DND-41 (cell line): Measurements from ENCODE around the gene PCDHGA5.
"Not testable (repeated sequence)": the region's sequence is repeated elsewhere in the genome, so short reads cannot be mapped to it uniquely, and the experiment has no call there.

Experiments
- ATAC-seq: fragments of 200-7000 bp; cut with Tn5 transposase; 3 replicates; pipeline ENCODE4 v1.9.1; 2021; ENCODE audit warnings: low read depth; ENCODE audit not compliant: insufficient read depth
- DNase-seq: peaks from one replicate; pipeline ENCODE4 v3.0.0-alpha.2; 2020
- H2AFZ ChIP-seq: 2 replicates; pipeline ENCODE4 v1.6.0; 2012; ENCODE audit warnings: low read depth, low read length
- H3K27ac ChIP-seq: 2 replicates; pipeline ENCODE4 v1.5.1; 2012; ENCODE audit warnings: low read length, inconsistent platforms
- H3K27me3 ChIP-seq: fragments of 200-600 bp; sonication (generic); 2 replicates; pipeline ENCODE4 v1.6.0; 2012; ENCODE audit warnings: low read length, mild to moderate bottlenecking, inconsistent platforms; ENCODE audit not compliant: insufficient read depth, poor library complexity
- H3K36me3 ChIP-seq: 2 replicates; pipeline ENCODE4 v1.5.1; 2012; ENCODE audit warnings: low read length, inconsistent platforms; ENCODE audit not compliant: insufficient read depth
- H3K4me1 ChIP-seq: 2 replicates; pipeline ENCODE4 v1.5.1; 2012; ENCODE audit warnings: mild to moderate bottlenecking, low read length; ENCODE audit not compliant: insufficient read depth
- H3K4me2 ChIP-seq: 2 replicates; pipeline ENCODE4 v1.6.0; 2012; ENCODE audit warnings: mild to moderate bottlenecking, moderate library complexity, low read length, inconsistent platforms; ENCODE audit not compliant: insufficient read depth
- H3K4me3 ChIP-seq, 2 experiments: fragments of 200-600 bp in 1 of 2; shearing (Covaris generic) in 1 of 2; 2 replicates each; pipeline ENCODE4 v1.5.1; 2012 to 2016; ENCODE audit warnings: inconsistent platforms in 2 of 2, low read length in 2 of 2, mild to moderate bottlenecking in 2 of 2, low read depth in 1 of 2, moderate library complexity in 1 of 2
- H3K79me2 ChIP-seq: 2 replicates; pipeline ENCODE4 v1.6.0; 2012; ENCODE audit warnings: low read length, inconsistent platforms; ENCODE audit not compliant: insufficient read depth
- H3K9ac ChIP-seq: 2 replicates; pipeline ENCODE4 v1.6.0; 2012; ENCODE audit warnings: low read depth, mild to moderate bottlenecking, inconsistent platforms, low read length, moderate library complexity
- H3K9me3 ChIP-seq: 2 replicates; pipeline ENCODE4 v1.5.1; 2012; ENCODE audit warnings: low read length, moderate library complexity, mild to moderate bottlenecking, inconsistent platforms; ENCODE audit not compliant: insufficient read depth, severe bottlenecking
- H4K20me1 ChIP-seq: 2 replicates; pipeline ENCODE4 v1.6.0; 2012; ENCODE audit warnings: low read length; ENCODE audit not compliant: insufficient read depth
- EZH2 ChIP-seq: IDR thresholded peaks from 3 replicates; pipeline ENCODE4 v1.6.1; 2012; ENCODE audit warnings: borderline replicate concordance, low read depth, mild to moderate bottlenecking, moderate library complexity, low read length, inconsistent platforms; ENCODE audit not compliant: severe bottlenecking
- TF ChIP-seq, protein P1 (sequence below): IDR thresholded peaks from 2 replicates; pipeline ENCODE4 v1.5.1; 2012; ENCODE audit warnings: borderline replicate concordance, low read length, moderate library complexity, mild to moderate bottlenecking; ENCODE audit not compliant: poor library complexity, severe bottlenecking; ENCODE audit errors: extremely low read depth

PCDHGA5 gene

DNA sequence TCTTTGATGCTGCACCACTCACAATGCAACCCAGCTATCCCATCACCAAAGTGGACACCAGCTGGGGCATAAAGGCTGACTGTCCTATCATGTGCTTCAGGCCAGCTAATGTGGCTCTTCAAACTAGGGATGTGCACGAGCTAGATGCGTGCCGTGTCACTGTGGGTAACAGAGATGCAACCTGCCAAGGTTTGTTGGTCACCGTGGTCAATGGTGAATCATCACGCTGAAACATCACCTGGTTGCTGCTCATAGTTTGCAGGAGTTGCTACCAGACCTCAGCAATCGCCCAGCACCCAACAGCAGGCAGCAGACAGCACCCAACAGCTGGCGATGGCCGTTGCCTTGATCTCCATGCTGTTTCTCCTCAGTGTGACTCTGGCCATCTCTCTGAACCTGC lies 35.7 kb upstream of the PCDHGA5 start:
- H3K4me2 ChIP-seq = no peak overlapping the region
- H3K27me3 ChIP-seq = no peaks in the 10 kb centered on the region

GRCh38 chr5:141330299-141331080 lies 33.5 kb upstream of the PCDHGA5 start, which contains the start of gene PCDHGA1:
TSS of gene PCDHGA1 (plus strand) at chr5:141330514.
- DNase-seq (no peak), ATAC-seq (no peak)
- no peaks in the 10 kb centered on the region for H3K4me1 ChIP-seq
- no peak within 1 kb of the TSS for H3K9ac ChIP-seq
- H3K27ac ChIP-seq = no peak within 1 kb of the TSS
- no peak within 1 kb of the TSS for H2AFZ ChIP-seq
- no peak within 1 kb of the TSS for H3K4me2 ChIP-seq
- no peak within 1 kb of the TSS for H3K4me3 ChIP-seq
- no peaks in the 10 kb centered on the region for H3K79me2 ChIP-seq
- no peaks in the 10 kb centered on the region for H3K9me3 ChIP-seq
- TF ChIP-seq, protein P1, sequence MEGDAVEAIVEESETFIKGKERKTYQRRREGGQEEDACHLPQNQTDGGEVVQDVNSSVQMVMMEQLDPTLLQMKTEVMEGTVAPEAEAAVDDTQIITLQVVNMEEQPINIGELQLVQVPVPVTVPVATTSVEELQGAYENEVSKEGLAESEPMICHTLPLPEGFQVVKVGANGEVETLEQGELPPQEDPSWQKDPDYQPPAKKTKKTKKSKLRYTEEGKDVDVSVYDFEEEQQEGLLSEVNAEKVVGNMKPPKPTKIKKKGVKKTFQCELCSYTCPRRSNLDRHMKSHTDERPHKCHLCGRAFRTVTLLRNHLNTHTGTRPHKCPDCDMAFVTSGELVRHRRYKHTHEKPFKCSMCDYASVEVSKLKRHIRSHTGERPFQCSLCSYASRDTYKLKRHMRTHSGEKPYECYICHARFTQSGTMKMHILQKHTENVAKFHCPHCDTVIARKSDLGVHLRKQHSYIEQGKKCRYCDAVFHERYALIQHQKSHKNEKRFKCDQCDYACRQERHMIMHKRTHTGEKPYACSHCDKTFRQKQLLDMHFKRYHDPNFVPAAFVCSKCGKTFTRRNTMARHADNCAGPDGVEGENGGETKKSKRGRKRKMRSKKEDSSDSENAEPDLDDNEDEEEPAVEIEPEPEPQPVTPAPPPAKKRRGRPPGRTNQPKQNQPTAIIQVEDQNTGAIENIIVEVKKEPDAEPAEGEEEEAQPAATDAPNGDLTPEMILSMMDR = no peak
- TF ChIP-seq EZH2 = no peak
- H3K36me3 ChIP-seq = no peaks in the 10 kb centered on the region
- no peaks in the 10 kb centered on the region for H4K20me1 ChIP-seq
- no peaks in the 10 kb centered on the region for H3K27me3 ChIP-seq

More for the DNA sequence above, 35.7 kb upstream of the PCDHGA5 start:
- TF ChIP-seq EZH2 = no peak
- TF ChIP-seq, protein P1 = no peak
- no peak for DNase-seq
- Histone ChIP-seq H3K36me3 (no peaks in the 10 kb centered on the region), H3K4me3 (no peak overlapping the region), H3K27ac (no peak overlapping the region), H2AFZ (no peak overlapping the region), H3K9me3 (no peaks in the 10 kb centered on the region), H4K20me1 (no peaks in the 10 kb centered on the region), H3K9ac (no peak overlapping the region), H3K79me2 (no peaks in the 10 kb centered on the region), H3K4me1 (no peaks in the 10 kb centered on the region)
- ATAC-seq = no peak

GRCh38 chr5:141332571-141332970 lies 31.4 kb upstream of the PCDHGA5 start:
- DNase-seq, H4K20me1 ChIP-seq, H3K4me3 ChIP-seq, H3K9me3 ChIP-seq, H3K4me1 ChIP-seq, H3K36me3 ChIP-seq, H3K27ac ChIP-seq, ATAC-seq, H3K4me2 ChIP-seq, H3K79me2 ChIP-seq, H3K9ac ChIP-seq, H2AFZ ChIP-seq, H3K27me3 ChIP-seq: not testable (repeated sequence)

GRCh38 chr5:141338538-141339306 lies 25.2 kb upstream of the PCDHGA5 start, which contains the start of gene PCDHGA2:
TSS of gene PCDHGA2 (plus strand) at chr5:141338760.
- no peak for ATAC-seq
- H3K4me3 ChIP-seq = no peak within 1 kb of the TSS
- H3K9ac ChIP-seq = no peak within 1 kb of the TSS

DNA sequence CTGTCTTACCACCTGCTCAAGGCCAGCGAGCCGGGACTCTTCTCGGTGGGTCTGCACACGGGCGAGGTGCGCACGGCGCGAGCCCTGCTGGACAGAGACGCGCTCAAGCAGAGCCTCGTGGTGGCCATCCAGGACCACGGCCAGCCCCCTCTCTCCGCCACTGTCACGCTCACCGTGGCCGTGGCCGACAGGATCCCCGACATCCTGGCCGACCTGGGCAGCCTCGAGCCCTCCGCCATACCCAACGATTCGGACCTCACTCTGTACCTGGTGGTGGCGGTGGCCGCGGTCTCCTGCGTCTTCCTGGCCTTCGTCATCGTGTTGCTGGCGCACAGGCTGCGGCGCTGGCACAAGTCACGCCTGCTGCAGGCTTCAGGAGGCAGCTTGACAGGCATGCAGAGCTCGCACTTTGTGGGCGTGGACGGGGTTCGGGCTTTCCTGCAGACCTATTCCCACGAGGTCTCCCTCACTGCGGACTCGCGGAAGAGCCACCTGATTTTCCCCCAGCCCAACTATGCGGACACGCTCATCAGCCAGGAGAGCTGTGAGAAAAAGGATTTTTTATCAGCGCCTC lies 23.1 kb upstream of the PCDHGA5 start:
- H3K4me2 ChIP-seq, DNase-seq, H2AFZ ChIP-seq, H3K9me3 ChIP-seq, H3K4me3 ChIP-seq, H3K27me3 ChIP-seq, H3K9ac ChIP-seq, H4K20me1 ChIP-seq, H3K4me1 ChIP-seq, H3K27ac ChIP-seq, H3K79me2 ChIP-seq, H3K36me3 ChIP-seq, ATAC-seq: not testable (repeated sequence)

More at GRCh38 chr5:141338538-141339306, 25.2 kb upstream of the PCDHGA5 start, which contains the start of gene PCDHGA2:
- Histone ChIP-seq H3K4me1 (no peaks in the 10 kb centered on the region), H3K27ac (no peak within 1 kb of the TSS), H3K9me3 (no peaks in the 10 kb centered on the region), H3K4me2 (no peak within 1 kb of the TSS), H3K79me2 (no peaks in the 10 kb centered on the region), H3K27me3 (no peaks in the 10 kb centered on the region), H2AFZ (no peak within 1 kb of the TSS), H3K36me3 (no peaks in the 10 kb centered on the region), H4K20me1 (no peaks in the 10 kb centered on the region)
- DNase-seq = no peak
- no peak for TF ChIP-seq EZH2
- TF ChIP-seq, protein P1 = peak; percentile 34
